Ishikawa (cell line): ENCODE measurements around the gene LMF1.

Experiments used
- CEBPB ChIP-seq: IDR thresholded peaks from 2 replicates; pipeline ENCODE4 v1.6.1; 2012
- CREB1 ChIP-seq: IDR thresholded peaks from 2 replicates; pipeline ENCODE4 v1.6.1; 2012; ENCODE audit warnings: low read depth
- EP300 ChIP-seq: IDR thresholded peaks from 2 replicates; pipeline ENCODE4 v1.6.1; 2012; ENCODE audit warnings: borderline replicate concordance
- RAD21 ChIP-seq: IDR thresholded peaks from 2 replicates; pipeline ENCODE4 v1.6.1; 2012; ENCODE audit warnings: low read depth
- REST ChIP-seq: IDR thresholded peaks from 2 replicates; pipeline ENCODE4 v1.6.1; 2012; ENCODE audit warnings: low read depth, mild to moderate bottlenecking
- YY1 ChIP-seq: IDR thresholded peaks from 2 replicates; pipeline ENCODE4 v1.6.1; 2012; ENCODE audit warnings: low read depth

GRCh38 chr16:1019231-1020090 lies 48.7 kb upstream of the LMF1 start:
- no peak for TF ChIP-seq EP300
- TF ChIP-seq RAD21, result no peak
- TF ChIP-seq YY1, result no peak
- TF ChIP-seq CREB1, result no peak
- no peak for TF ChIP-seq CEBPB
- no peak for TF ChIP-seq REST
